Fibroblast of the aortic adventitia (primary cell): ENCODE results near the gene CLCNKB. TPM values are rescaled to one million over a fixed set of nuclear protein-coding genes. Genes with fewer than 3 reads are reported as not detected.

Experiments used
- DNase-seq: peaks from one replicate; pipeline ENCODE4 v3.0.0-alpha.2; 2010; ENCODE audit warnings: low read depth
- H3K4me3 ChIP-seq: 2 replicates; pipeline ENCODE4 v1.5.1; 2011; ENCODE audit warnings: low read depth, mild to moderate bottlenecking, control low read depth, low read length, moderate library complexity
- total RNA-seq: library from RNA; depleted of rRNA; stranded (reverse); fragments of >200 nt; gene quantifications from 2 replicates; pipeline ENCODE4 v1.2.3, GENCODE V29; 2012; ENCODE audit warnings: low replicate concordance
- TF ChIP-seq, protein P1 (sequence below): IDR thresholded peaks from 2 replicates; pipeline ENCODE4 v1.5.1; 2011; ENCODE audit warnings: mild to moderate bottlenecking, low read length, control low read depth, inconsistent platforms; ENCODE audit not compliant: insufficient read depth

Gene CLCNKB
- total RNA-seq, 1 donor = not detected

DNA sequence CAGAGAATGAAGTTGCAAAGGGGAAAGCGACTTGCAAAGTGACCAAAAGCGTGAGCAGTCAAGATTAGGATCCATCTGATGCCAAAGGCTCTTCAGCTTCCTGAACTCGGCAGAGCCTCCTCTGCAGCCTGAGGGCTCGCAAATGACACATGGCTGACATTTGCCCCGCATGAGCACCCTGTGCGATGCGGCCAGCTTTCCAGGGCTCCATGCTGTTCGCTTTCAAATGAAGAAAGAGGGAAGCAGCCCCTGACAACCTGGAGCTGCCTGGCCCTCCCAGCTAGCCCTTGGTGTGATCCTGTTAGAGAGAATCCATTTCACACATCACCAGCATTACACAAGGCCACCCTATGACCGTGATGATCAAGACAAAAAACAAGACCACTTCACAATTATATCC, 50.0 kb downstream of the CLCNKB start:
- no peak overlapping the region for H3K4me3 ChIP-seq
- TF ChIP-seq, protein P1, sequence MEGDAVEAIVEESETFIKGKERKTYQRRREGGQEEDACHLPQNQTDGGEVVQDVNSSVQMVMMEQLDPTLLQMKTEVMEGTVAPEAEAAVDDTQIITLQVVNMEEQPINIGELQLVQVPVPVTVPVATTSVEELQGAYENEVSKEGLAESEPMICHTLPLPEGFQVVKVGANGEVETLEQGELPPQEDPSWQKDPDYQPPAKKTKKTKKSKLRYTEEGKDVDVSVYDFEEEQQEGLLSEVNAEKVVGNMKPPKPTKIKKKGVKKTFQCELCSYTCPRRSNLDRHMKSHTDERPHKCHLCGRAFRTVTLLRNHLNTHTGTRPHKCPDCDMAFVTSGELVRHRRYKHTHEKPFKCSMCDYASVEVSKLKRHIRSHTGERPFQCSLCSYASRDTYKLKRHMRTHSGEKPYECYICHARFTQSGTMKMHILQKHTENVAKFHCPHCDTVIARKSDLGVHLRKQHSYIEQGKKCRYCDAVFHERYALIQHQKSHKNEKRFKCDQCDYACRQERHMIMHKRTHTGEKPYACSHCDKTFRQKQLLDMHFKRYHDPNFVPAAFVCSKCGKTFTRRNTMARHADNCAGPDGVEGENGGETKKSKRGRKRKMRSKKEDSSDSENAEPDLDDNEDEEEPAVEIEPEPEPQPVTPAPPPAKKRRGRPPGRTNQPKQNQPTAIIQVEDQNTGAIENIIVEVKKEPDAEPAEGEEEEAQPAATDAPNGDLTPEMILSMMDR = no peak
- no peak for DNase-seq

DNA sequence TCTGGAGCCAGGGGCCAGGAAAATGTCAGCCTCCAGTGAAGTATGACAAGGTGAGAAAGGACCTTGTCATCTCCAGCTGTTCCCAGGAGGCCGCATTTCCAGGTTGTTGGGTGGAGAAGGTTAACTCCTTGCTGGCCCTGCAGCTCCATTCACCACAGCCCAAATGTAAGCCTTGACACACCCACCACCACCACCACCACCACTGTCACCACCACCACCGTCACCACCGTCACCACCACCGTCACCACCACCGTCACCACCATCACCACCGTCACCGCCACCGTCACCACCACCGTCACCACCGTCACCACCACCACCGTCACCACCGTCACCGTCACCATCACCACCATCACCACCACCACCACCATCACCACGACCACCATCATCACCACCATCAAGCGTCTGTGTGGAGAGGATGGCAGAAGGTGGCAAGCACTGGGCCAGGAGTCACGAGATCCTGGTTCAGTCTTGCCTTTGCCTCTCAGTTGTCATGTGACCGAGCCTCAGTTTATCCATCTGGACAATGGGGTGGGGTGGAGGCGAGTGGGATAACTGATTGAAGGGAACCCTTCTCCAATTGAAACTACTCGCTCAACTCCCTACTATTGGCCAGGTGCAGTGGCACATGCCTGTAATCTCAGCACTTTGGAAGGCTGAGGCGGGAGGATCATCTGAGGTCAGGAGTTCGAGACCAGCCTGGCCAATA, 51.0 kb downstream of the CLCNKB start:
- no peak overlapping the region for H3K4me3 ChIP-seq
- TF ChIP-seq, protein P1 = no peak
- no peak for DNase-seq

DNA sequence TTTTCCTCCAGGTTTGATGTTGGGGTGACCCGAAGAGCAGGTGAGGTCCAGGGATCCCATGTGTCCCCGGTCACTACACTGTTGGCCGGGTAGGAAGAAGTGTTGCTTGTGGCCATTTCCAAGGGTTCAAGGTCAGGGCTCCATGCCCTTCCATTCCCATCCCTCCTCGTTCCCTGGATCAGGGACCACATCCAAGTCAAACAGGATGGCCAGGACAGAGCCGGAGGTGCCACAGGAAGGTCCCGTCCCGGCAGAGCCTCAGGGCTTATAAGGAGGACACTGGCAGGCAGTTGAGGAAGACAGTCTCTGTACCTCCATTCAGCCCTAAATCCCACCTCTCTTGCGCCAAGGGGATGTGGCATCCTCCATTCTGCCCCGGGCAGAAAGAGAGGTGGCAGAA, 51.9 kb downstream of the CLCNKB start:
- no peak overlapping the region for H3K4me3 ChIP-seq
- TF ChIP-seq, protein P1 = no peak
- no peak for DNase-seq

DNA sequence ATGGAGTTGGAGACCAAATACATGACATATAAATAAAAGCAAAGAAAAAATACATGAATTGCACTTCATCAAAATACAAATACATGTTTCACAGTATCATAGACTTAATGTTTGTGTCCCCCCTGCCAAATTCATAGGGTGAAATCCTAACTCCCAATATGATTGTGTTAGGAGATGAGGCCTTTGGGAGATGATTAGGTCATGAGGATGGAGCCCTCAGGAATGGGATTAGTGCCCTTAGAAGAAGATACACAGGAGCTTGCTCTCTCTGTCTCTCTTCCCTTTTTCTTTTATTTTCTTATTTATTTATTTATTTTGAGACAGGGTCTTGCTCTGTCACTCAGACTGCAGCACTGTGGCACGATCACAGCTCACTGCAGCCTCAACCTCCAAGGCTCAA, 55.8 kb downstream of the CLCNKB start:
- TF ChIP-seq, protein P1 = no peak
- H3K4me3 ChIP-seq = no peak overlapping the region
- no peak for DNase-seq

DNA sequence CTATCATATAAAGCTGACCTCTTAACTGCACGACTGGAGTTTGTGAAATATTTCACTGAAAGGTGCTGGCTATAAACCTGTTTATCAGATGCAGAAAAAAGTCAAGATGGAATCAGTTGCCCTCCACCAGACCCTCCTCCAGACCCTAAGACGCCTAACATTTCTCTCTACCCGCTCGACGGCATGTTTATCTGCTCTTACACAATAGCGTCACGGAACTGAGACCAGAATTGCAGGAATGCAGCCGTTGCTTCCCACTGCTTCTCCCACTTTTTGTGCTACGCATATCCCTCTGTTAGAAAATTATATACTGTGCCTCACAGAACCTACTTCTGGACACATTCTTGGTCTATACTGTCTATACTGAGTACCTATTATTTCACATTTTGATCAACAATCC, 58.0 kb downstream of the CLCNKB start:
- TF ChIP-seq, protein P1 = no peak
- no peak overlapping the region for H3K4me3 ChIP-seq
- no peak for DNase-seq

Other genes starting within 250 kb of the CLCNKB start
- gene UQCRHL, start 236.1 kb upstream of the CLCNKB start, total RNA-seq = 1.9 and 2.0 TPM in 2 replicates
- 20.5 and 24.3 TPM in 2 replicates for gene SPEN, start 196.1 kb upstream of the CLCNKB start, total RNA-seq
- 13.8 and 21.7 TPM in 2 replicates for gene ZBTB17, start 67.7 kb upstream of the CLCNKB start, total RNA-seq
- gene SRARP, start 39.5 kb upstream of the CLCNKB start, total RNA-seq = not detected in 2 replicates
- 8.9 TPM in 1 of 2 replicates, not detected in the other for gene HSPB7, start 25.7 kb upstream of the CLCNKB start, total RNA-seq
- gene CLCNKA, start 21.7 kb upstream of the CLCNKB start, total RNA-seq = 0.09 and 0.25 TPM in 2 replicates
- gene FAM131C, start 29.9 kb downstream of the CLCNKB start, total RNA-seq = 0.08 and 0.63 TPM in 2 replicates
- 7.8 and 7.9 TPM in 2 replicates for gene EPHA2, start 112.3 kb downstream of the CLCNKB start, total RNA-seq
- 2.8 and 12.1 TPM in 2 replicates for gene ARHGEF19, start 168.9 kb downstream of the CLCNKB start, total RNA-seq
- 6.7 and 7.5 TPM in 2 replicates for gene CPLANE2, start 193.4 kb downstream of the CLCNKB start, total RNA-seq